ENCODE measurements around the gene RXRG.
A peak's percentile ranks its signal among the peaks of the same experiment; 100 is the strongest.
"Not testable (repeated sequence)": the region's sequence is repeated elsewhere in the genome, so short reads cannot be mapped to it uniquely, and the experiment has no call there.

RXRG gene

DNA sequence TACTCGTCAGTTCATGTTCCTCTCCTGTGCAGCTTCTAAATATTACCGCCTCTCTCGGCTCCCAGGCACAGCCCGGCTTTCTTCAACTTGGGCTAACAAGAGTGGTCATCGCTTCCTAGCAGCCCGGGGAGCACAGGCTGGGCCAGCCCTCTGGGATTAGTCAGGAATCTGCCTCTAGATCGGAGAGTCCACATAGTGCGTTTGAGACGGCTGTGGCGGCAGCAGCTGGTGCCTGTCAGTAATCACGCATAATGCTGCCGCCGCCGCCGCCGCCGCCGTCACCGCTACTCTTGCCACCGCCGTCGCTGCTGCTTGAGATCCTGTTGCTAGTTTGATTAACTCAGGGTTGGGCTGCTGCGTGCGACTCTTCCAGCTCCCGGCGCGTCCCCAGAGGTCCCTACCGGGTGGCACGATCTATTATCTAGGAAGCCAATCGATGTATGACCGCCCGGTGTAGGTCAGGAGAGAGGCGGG is at the start of gene RXRG:
Gene RXRG, minus strand, starts transcription at position 230 of the 474 bp plus-strand sequence. CDS start 233 bp downstream, outside the sequence.
- DNase-seq: peak; percentile 87

DNA sequence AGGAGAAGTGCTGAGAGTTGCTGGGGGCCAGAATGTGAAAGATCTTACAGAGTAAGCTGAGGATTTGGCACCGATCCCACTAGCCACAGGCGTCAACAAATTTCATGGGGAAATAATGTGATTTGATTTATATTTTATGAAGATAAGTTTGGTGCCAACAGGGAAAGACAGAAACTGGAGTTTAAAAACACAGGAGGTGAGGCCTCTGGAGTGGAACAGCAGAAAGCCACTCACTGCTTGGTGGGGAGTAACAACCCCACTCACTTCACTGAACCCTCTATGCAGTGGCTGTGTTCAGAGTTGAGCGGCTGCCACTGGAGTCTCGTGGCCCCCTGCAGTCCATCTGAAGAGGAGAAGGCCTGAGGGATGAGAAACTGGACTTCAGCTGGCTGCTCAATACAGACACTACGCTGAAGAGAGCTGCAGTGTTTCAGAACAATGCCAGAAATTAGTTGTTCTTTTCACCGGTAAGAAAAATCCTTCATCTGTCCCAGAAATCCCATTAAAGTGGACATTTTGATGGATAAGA is 48.0 kb upstream of the RXRG start:
- no peak for DNase-seq

DNA sequence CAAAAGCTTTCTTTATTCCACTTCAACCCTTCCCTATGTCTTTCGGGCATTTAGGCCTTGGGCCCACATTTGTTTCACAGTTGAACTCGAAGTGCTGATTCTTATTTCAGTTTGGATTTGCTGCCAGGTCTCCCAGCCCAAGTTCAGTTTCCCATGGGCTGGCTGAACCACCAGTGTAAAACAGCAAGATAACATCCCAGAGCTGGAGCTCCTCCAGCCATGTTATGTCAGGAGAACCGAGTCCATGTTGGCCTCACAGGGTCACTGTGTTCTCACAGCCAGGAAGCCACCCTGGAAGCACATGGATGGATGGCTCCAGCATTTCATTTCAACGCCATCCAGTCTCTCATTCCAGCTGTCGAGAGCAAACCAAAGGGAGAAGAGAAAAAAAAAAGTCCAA is 45.2 kb upstream of the RXRG start:
- no peak for DNase-seq

GRCh38 chr1:165487921-165488320 is 43.0 kb upstream of the RXRG start:
- DNase-seq: no peak

GRCh38 chr1:165486663-165487062 is 41.7 kb upstream of the RXRG start:
- DNase-seq: no peak

- DNase-seq: no peak
Measured at GRCh38 chr1:165485716-165486115, 40.8 kb upstream of the RXRG start.

- DNase-seq: no peak
Measured at GRCh38 chr1:165484532-165484931, 39.6 kb upstream of the RXRG start.

GRCh38 chr1:165483412-165483811 is 38.5 kb upstream of the RXRG start:
- no peak for DNase-seq

DNA sequence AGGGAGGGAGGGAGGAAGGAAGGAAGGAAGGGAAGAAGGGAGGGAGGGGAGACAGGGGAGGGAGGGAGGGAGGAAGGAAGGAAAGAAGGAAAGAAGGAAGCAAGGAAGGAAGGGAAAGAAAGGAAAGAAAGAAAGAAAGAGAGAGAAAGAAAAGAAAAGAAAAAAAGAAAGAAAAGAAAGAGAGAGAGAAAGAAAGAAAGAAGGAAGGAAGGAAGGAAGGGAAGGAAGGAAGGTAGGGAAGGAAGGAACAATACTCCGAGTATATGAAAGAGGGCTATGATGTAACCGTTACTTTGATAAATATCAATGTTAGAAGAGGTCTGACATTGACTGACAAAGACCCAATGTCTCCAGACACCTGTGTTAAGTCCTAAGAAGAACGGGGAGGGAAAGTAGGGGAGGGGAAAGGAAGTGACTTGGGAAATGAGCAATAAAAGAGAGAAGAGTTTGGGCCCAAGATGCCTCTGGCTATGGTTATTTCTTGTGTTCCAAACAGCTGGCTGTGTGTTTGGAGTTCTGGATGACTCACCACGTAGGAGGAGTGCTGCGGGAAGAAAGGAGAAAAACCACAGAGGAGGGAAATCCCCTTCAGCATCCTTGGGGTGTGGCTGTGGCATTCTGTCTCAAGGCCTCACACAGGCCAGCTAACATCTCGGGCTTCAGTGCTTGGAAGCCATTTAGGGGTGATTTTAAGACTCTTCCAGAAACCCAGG is 37.0 kb upstream of the RXRG start:
- DNase-seq: peak; percentile 90

- no peak for DNase-seq
Measured at GRCh38 chr1:165476776-165477175, 31.9 kb upstream of the RXRG start.

DNA sequence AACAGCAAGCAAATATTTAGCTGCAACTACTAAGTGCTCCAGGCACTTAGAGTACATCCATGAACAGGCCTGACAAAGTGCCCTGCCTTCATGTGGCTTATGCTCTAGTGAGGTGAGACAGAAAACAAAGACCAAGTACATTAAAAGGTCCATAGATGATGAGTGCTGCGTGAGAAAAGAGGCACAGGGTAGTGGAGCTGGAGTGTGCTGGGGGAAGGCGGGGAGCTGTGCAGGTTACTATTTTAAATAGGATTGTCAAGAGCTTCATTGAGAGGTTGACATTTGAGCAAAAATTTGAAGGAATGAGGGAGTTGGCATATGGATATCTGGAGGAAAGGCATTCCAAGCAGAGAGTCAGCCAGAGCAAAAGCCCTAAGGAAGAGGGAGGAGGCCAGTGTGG is 29.3 kb upstream of the RXRG start:
- no peak for DNase-seq

DNA sequence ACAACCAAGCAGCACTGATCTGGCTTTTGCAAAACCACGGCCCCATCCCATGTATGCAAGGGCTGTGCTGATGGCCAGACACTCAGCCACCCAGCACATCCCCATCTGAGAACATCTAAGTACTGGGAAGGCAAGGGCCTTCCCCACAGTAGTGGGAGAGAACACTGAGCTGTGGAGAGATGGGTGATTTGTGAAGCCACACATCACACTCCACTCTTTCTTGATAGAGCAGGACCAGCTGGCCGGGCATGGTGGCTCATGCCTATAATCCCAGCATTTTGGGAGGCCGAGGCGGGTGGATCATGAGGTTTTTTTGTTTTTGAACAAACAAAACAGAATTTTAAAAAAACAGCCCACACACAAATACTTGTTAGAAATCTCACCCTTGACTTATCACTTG is 28.2 kb upstream of the RXRG start:
- no peak for DNase-seq

DNA sequence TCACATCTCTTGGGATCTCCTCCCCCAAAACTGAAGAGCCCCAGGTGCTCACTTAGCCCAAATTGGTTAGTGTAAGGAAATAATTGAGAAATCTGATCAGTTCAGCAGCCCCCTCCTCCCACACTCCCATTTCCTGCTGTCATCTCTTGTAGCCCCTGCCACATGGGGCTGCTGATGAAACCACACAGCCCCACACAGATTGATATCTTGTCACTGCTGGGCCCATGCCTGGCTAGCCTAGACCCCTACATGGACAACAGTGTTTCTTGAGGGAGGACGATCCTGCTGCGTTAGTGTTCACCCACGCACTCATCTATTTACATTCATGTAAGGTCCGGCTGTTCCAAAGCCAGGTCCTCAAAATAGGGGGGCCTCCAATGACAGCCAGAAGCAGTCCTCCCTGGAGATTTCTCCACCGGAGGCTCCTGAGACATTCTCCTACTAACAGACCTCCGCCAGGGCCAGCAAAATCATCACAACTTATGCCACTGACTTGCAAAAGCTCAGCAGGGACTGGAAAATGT is 23.9 kb upstream of the RXRG start:
- DNase-seq: no peak

DNA sequence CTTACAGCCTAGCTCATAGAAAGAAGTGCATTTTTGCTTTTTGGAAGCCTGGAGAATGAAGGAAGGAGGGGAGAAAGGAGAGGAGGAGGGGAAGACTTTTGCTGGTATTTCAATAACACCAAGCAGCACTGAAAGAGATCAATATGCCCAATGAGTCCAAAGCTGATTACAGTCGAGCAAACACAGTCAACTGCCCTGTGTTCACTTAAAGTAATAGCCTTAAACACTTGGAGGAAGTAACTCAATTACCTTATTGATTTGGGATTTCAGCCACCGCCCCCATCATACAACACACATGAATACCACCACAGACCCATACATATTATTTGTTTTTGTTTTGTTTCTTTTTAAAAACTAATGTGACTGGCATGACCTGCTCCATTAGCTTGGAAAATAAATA is 23.3 kb upstream of the RXRG start:
- no peak for DNase-seq

DNA sequence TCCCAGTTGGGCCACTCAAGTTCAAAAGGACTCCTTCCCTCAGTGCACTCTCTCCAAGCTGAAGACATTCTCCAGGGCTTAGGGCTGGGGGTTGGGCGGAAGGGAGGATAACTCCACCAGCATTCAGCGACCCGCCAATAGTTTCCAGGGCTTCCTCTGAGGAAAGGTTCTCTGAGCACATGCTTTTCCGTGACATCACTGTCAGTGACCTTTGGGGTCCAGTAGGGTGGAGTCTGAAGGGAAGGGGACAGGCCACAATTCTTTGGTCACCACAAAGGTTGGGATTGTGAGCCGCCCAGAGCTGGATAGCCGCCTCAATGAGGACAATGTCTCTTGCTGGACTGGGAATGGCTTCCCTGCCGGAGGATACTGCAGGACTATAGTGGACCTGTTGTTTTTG is 22.8 kb upstream of the RXRG start:
- DNase-seq: no peak

- no peak for DNase-seq
Measured at GRCh38 chr1:165463978-165464377, 19.1 kb upstream of the RXRG start.

DNA sequence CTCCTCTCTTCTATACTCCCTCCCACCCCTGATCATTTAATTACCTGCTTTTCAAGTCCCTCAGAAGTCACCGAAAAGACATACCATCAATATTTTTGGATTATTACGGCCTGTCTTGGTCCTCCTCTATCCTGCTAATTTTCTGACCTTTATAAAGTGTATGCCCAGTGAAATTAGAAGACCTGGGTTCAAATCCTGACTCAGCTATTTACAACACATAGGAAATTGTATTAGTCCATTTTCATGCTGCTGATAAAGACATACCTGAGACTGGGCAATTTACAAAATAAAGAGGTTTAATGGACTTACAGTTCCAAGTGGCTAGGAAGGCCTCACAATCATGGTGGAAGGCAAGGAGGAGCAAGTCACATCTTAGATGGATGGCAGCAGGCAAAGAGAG is 14.8 kb upstream of the RXRG start:
- DNase-seq: not testable (repeated sequence)

- DNase-seq: no peak
Measured at GRCh38 chr1:165456861-165457260, 11.9 kb upstream of the RXRG start.

DNA sequence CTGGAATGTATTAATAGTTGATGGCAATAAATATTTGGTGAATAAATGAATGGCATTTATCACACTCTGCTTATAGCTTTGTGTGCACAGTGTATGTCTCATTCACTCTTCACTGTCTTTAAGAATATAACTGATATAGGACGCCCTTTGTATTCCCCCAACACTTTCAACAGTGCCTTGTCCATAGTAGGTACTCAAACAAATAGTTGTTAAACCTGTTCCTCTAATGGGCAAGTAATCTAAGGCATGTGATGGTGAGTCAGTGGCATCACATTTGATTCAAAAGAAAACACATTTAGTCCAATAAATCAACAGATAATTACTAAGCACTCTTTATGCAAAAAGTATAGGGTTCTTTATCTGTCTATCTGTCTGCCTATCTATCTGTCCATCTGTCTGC is 11.2 kb upstream of the RXRG start:
- no peak for DNase-seq

GRCh38 chr1:165455111-165455510 is 10.2 kb upstream of the RXRG start:
- DNase-seq: no peak

GRCh38 chr1:165454091-165454610 is 9.2 kb upstream of the RXRG start:
- no peak for DNase-seq

- no peak for DNase-seq
Measured at GRCh38 chr1:165452336-165453130, 7.6 kb upstream of the RXRG start.

- DNase-seq: no peak
Measured at GRCh38 chr1:165451691-165452090, 6.8 kb upstream of the RXRG start.

DNA sequence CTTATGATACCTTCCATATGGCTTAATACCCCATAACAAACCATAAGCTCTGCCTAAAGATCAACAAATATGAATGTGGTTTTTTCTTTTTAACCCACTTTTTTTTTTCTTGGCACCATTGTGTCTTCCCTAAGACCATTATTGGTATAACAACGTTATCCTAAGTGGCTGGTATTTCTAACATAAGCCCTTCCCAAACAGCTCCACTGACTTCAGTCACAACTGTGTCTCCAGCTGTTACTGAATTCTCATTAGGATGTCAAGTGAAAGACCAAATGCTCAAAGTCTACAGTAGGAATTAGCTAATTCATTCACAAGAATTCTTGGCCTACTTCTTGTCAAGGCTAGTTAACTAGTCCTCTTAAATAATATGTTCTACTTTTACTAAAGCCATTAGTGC is 4.2 kb upstream of the RXRG start:
- DNase-seq: no peak
